ENCODE measurements around the gene AGPAT1. TPM values are rescaled to one million over a fixed set of nuclear protein-coding genes. Genes with fewer than 3 reads are reported as not detected.

The AGPAT1 gene
- total RNA-seq, 1 experiment from 2014 or later, result 55.6 TPM

- H3K9ac ChIP-seq (ENCODE audit: low read length), result peak within 1 kb of the TSS; percentile 93
- H3K9me2 ChIP-seq (ENCODE audit: insufficient read depth), result no peaks in the 10 kb centered on the region
- ChIA-PET POLR2A (no interaction called here), CTCF (interaction anchor here (0.5 to 1.2 kb wide), 3 partner anchors 35 to 66 kb away, joined by 3 to 6 read pairs (median 6); no protein-coding TSS in a partner anchor), RAD21 (ENCODE audit: low non-redundant PET in 1 of 2, low total read pairs in 2 of 2, uncharacterized antibody in 2 of 2, unreplicated experiment in 2 of 2) (interaction anchor here in 1 of 2 experiments (0.7 kb wide), 1 partner anchor 42 kb away, joined by 4 read pairs; no protein-coding TSS in a partner anchor)
- no peaks in the 10 kb centered on the region for H4K20me1 ChIP-seq (ENCODE audit: insufficient read depth)
- H3K4me2 ChIP-seq (ENCODE audit: low read length), result peak within 1 kb of the TSS; percentile 95
- H3K27me3 ChIP-seq (ENCODE audit: insufficient read depth, low read length), result no peaks in the 10 kb centered on the region
- H2AFZ ChIP-seq (ENCODE audit: low read depth, low read length, poor library complexity, severe bottlenecking), result no peak within 1 kb of the TSS
- TSS peak; percentile 77 for BruUV-seq (replicated peaks)
- H3K36me3 ChIP-seq (ENCODE audit: control insufficient read depth in 1 of 2, insufficient read depth in 2 of 2, low read length in 2 of 2), result peaks cover 12 to 17% of the 10 kb centered on the region in 2 experiments; a peak in 3 of 4 replicates
- H3K27ac ChIP-seq (ENCODE audit: low read depth, low read length), result peak within 1 kb of the TSS; percentile 98
- DNase-seq (ENCODE audit: low read depth, low spot score) (peak; percentile 90), ATAC-seq (peak; percentile 82)
- peaks cover 16% of the 10 kb centered on the region for H3K79me2 ChIP-seq (ENCODE audit: insufficient read depth, low read length)
- intact Hi-C loops (cut with micrococcal nuclease), result loop anchor here (1.0 kb wide), 2 partner anchors 24 to 35 kb away; partner anchors contain the start of gene FKBPL
- H3K4me1 ChIP-seq (ENCODE audit: control insufficient read depth in 1 of 2, insufficient read depth in 2 of 2, low read length in 2 of 2), result peaks cover 12 to 25% of the 10 kb centered on the region in 2 experiments
- H3K4me3 ChIP-seq (replicated peaks in 1 of 2; ENCODE audit: low read depth in 1 of 2, low read length in 2 of 2), result peak within 1 kb of the TSS; percentile 93 to 95
- no peaks in the 10 kb centered on the region for H3K9me3 ChIP-seq (ENCODE audit: control insufficient read depth in 1 of 2, insufficient read depth in 1 of 2, low read depth in 1 of 2, low read length in 2 of 2)
- TF ChIP-seq ZFX (IDR thresholded peaks at IDR 0.05) (peak; percentile 40; the same call in 1 of the 2 replicates), YY1 (IDR thresholded peaks at IDR 0.05; ENCODE audit: extremely low read depth, insufficient replicate concordance, low read depth, low read length) (peak; percentile 63), MAX (IDR thresholded peaks at IDR 0.05) (peak; percentile 57; the same call in 1 of the 2 replicates), EZH2phosphoT487 (IDR thresholded peaks at IDR 0.05; ENCODE audit: borderline replicate concordance) (no peak), ATF3 (IDR thresholded peaks at IDR 0.05) (no peak), EGR1 (IDR thresholded peaks at IDR 0.05; ENCODE audit: low read depth) (0 out of 2 replicates have a peak, but pooled peaks have one; percentile 39), CTCF (IDR thresholded peaks at IDR 0.05 in 2 of 3, conservative IDR thresholded peaks at IDR 0.05 in 1 of 3; ENCODE audit: borderline replicate concordance in 1 of 3, insufficient read depth in 1 of 3, low read depth in 2 of 3, low read length in 2 of 3) (peak in 1 of 3 experiments; percentile 32; a peak in 2 of 6 replicates), ZNF274 (IDR thresholded peaks at IDR 0.05; ENCODE audit: low read depth, low read length) (no peak), FOSL1 (IDR thresholded peaks at IDR 0.05; ENCODE audit: low read depth) (no peak), SP1 (IDR thresholded peaks at IDR 0.05; ENCODE audit: low read depth) (peak; percentile 89), POLR2AphosphoS5 (IDR thresholded peaks at IDR 0.05; ENCODE audit: low read depth, low read length) (peak; percentile 78), CEBPB (IDR thresholded peaks at IDR 0.05; ENCODE audit: low read depth) (no peak), POLR2A (IDR thresholded peaks at IDR 0.05; ENCODE audit: borderline replicate concordance, extremely low read depth, insufficient read depth, insufficient read length) (peak; percentile 18), JUND (IDR thresholded peaks at IDR 0.05) (peak; percentile 62), SIN3A (IDR thresholded peaks at IDR 0.05; ENCODE audit: low read depth) (peak; percentile 86), SRF (IDR thresholded peaks at IDR 0.05; ENCODE audit: low read depth) (peak; percentile 83; the same call in 1 of the 2 replicates), EZH2 (IDR thresholded peaks at IDR 0.05) (no peak)
- TF ChIP-seq, protein P1, sequence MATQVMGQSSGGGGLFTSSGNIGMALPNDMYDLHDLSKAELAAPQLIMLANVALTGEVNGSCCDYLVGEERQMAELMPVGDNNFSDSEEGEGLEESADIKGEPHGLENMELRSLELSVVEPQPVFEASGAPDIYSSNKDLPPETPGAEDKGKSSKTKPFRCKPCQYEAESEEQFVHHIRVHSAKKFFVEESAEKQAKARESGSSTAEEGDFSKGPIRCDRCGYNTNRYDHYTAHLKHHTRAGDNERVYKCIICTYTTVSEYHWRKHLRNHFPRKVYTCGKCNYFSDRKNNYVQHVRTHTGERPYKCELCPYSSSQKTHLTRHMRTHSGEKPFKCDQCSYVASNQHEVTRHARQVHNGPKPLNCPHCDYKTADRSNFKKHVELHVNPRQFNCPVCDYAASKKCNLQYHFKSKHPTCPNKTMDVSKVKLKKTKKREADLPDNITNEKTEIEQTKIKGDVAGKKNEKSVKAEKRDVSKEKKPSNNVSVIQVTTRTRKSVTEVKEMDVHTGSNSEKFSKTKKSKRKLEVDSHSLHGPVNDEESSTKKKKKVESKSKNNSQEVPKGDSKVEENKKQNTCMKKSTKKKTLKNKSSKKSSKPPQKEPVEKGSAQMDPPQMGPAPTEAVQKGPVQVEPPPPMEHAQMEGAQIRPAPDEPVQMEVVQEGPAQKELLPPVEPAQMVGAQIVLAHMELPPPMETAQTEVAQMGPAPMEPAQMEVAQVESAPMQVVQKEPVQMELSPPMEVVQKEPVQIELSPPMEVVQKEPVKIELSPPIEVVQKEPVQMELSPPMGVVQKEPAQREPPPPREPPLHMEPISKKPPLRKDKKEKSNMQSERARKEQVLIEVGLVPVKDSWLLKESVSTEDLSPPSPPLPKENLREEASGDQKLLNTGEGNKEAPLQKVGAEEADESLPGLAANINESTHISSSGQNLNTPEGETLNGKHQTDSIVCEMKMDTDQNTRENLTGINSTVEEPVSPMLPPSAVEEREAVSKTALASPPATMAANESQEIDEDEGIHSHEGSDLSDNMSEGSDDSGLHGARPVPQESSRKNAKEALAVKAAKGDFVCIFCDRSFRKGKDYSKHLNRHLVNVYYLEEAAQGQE (IDR thresholded peaks at IDR 0.05; ENCODE audit: low read depth), result no peak
These were observed 22.0 kb downstream of the AGPAT1 start, which contains the start of gene PPT2 for GRCh38 chr6:32153564-32154513. TSS of gene PPT2 (plus strand) at chr6:32154141. CDS start at chr6:32154595, 454 bp downstream.

Measured in HCT116 (cell line).